ENCODE results near the gene CEP120. TPM values are rescaled to one million over a fixed set of nuclear protein-coding genes. Genes with fewer than 3 reads are reported as not detected.
A peak's percentile ranks its signal among the peaks of the same experiment; 100 is the strongest.

The CEP120 gene
- total and polyA plus RNA-seq, 8 donors = 3.5 to 27.5 (median 4.9) TPM

- intact Hi-C loops (cut with DNase I; ENCODE audit: low total_unique reads) = no loop called here
- WGBS, 5 donors = 73 to 85% (median 79%) methylated on average over 3 of the region's 3 CpGs
Measured at GRCh38 chr5:123429221-123429954, 6.2 kb upstream of the CEP120 start.

GRCh38 chr5:123428521-123429220 lies 5.5 kb upstream of the CEP120 start:
- no peak overlapping the region for H3K4me3 ChIP-seq
- peak overlapping the region in 4 of 5 donors; percentile 39 to 69 (median 53) for H3K27ac ChIP-seq
- DNase-seq = peak; percentile 47 to 52
- no peaks in the 10 kb centered on the region for H3K36me3 ChIP-seq
- no peaks in the 10 kb centered on the region for H3K9me3 ChIP-seq
- peaks cover 0 to 29% (median 18%) of the 10 kb centered on the region in 4 donors for H3K4me1 ChIP-seq
- 52 to 64% (median 54%) methylated on average over 3 of the region's 3 CpGs for WGBS, 5 donors
- TF ChIP-seq CTCF (IDR thresholded peaks at IDR 0.05) (no peak), POLR2AphosphoS5 (IDR thresholded peaks at IDR 0.05) (peak in 1 of 3 donors; percentile 34), POLR2A (IDR thresholded peaks at IDR 0.05) (no peak), EP300 (IDR thresholded peaks at IDR 0.05) (no peak)
- no peaks in the 10 kb centered on the region for H3K27me3 ChIP-seq
- intact Hi-C loops (cut with DNase I; ENCODE audit: low total_unique reads) = no loop called here

More at GRCh38 chr5:123429221-123429954, 6.2 kb upstream of the CEP120 start:
- Histone ChIP-seq H3K4me1 (peaks cover 0 to 23% (median 18%) of the 10 kb centered on the region in 4 donors), H3K27me3 (no peaks in the 10 kb centered on the region), H3K36me3 (no peaks in the 10 kb centered on the region), H3K4me3 (no peak overlapping the region), H3K9me3 (no peaks in the 10 kb centered on the region), H3K27ac (peak overlapping the region in 4 of 5 donors; percentile 39 to 69 (median 53))
- no peak for DNase-seq
- TF ChIP-seq EP300 (IDR thresholded peaks at IDR 0.05) = no peak
- TF ChIP-seq POLR2AphosphoS5 (IDR thresholded peaks at IDR 0.05) = no peak
- TF ChIP-seq CTCF (IDR thresholded peaks at IDR 0.05) = no peak
- no peak for TF ChIP-seq POLR2A (IDR thresholded peaks at IDR 0.05)

DNA sequence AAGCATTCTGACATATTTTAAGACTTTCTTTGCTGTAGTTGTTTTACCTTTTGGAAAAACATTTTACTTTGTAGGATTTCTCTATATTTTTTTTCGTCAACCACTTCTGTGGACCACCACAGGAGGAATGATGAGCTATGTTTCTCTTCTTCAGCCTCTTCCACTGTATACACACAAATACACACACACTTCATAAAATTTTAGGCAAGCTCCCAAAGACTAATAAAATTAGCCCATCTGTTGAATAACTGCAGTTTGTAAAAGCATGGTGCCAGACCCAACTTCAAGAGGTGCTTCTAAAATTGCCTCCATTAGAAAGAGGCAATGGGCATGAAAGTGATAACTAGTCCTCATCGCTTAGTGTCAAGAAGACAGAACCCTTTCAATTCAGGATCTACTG lies 4.1 kb upstream of the CEP120 start:
- no peak for TF ChIP-seq EP300 (IDR thresholded peaks at IDR 0.05)
- no peak for TF ChIP-seq POLR2A (IDR thresholded peaks at IDR 0.05)
- TF ChIP-seq POLR2AphosphoS5 (IDR thresholded peaks at IDR 0.05) = no peak
- TF ChIP-seq CTCF (IDR thresholded peaks at IDR 0.05) = no peak
- DNase-seq = no peak
- Histone ChIP-seq H3K36me3 (no peaks in the 10 kb centered on the region), H3K27me3 (no peaks in the 10 kb centered on the region), H3K4me1 (peaks cover 0 to 30% (median 19%) of the 10 kb centered on the region in 4 donors), H3K27ac (no peak overlapping the region), H3K9me3 (no peaks in the 10 kb centered on the region), H3K4me3 (no peak overlapping the region)
- intact Hi-C loops (cut with DNase I; ENCODE audit: low total_unique reads) = no loop called here
- WGBS, 5 donors = 94 to 97% (median 96%) methylated on average over 2 of the region's 2 CpGs

DNA sequence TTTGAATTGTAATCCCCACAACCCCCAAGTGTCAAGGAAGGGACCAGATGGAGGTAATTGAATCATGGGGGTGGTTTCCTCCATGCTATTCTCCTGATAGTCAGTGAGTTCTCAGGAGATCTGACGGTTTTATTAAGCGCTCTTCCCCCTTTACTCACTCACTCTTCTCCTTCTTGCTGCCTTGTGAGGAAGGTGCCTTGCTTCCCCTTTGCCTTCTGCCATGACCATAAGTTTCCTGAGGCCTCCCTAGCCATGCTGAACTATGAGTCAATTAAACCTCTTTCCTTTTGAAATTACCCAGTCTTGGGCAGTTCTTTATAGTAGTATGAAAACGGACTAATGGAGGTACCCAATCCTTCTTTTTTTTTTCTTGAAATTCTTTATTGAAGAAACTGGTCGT lies 2.2 kb upstream of the CEP120 start:
- 67 to 87% (median 84%) methylated on average over 4 of the region's 4 CpGs for WGBS, 5 donors
- H3K27ac ChIP-seq = no peak overlapping the region

More for the DNA sequence above, 2.2 kb upstream of the CEP120 start:
- Histone ChIP-seq H3K27me3 (no peaks in the 10 kb centered on the region), H3K9me3 (no peaks in the 10 kb centered on the region), H3K36me3 (no peaks in the 10 kb centered on the region), H3K4me1 (peaks cover 0 to 46% (median 34%) of the 10 kb centered on the region in 4 donors), H3K4me3 (no peak overlapping the region)
- no peak for DNase-seq
- intact Hi-C loops (cut with DNase I; ENCODE audit: low total_unique reads) = no loop called here
- TF ChIP-seq POLR2AphosphoS5 (IDR thresholded peaks at IDR 0.05) (no peak), EP300 (IDR thresholded peaks at IDR 0.05) (no peak), POLR2A (IDR thresholded peaks at IDR 0.05) (no peak), CTCF (IDR thresholded peaks at IDR 0.05) (no peak)
